Measurements from ENCODE around the gene DPYD. TPM values are rescaled to one million over a fixed set of nuclear protein-coding genes. Genes with fewer than 3 reads are reported as not detected.

The DPYD gene
- total RNA-seq, 1 donor, result 81.9 TPM

GRCh38 chr1:97901017-97901658 lies 19.7 kb downstream of the DPYD start:
- peak; percentile 81 for DNase-seq (ENCODE audit: low read depth)
- no peak for TF ChIP-seq CTCF (IDR thresholded peaks at IDR 0.05; ENCODE audit: insufficient read depth, low read length)
- peak overlapping the region; percentile 42 for H3K4me3 ChIP-seq (ENCODE audit: low read depth, low read length)

GRCh38 chr1:97898948-97899347 lies 21.9 kb downstream of the DPYD start:
- no peak overlapping the region for H3K4me3 ChIP-seq (ENCODE audit: low read depth, low read length)
- no peak for DNase-seq (ENCODE audit: low read depth)

GRCh38 chr1:97895278-97895677 lies 25.6 kb downstream of the DPYD start:
- no peak overlapping the region for H3K4me3 ChIP-seq (ENCODE audit: low read depth, low read length)
- DNase-seq (ENCODE audit: low read depth), result no peak
- no peak for TF ChIP-seq CTCF (IDR thresholded peaks at IDR 0.05; ENCODE audit: insufficient read depth, low read length)

More at GRCh38 chr1:97898948-97899347, 21.9 kb downstream of the DPYD start:
- TF ChIP-seq CTCF (IDR thresholded peaks at IDR 0.05; ENCODE audit: insufficient read depth, low read length), result no peak

- DNase-seq (ENCODE audit: low read depth), result no peak
- no peak for TF ChIP-seq CTCF (IDR thresholded peaks at IDR 0.05; ENCODE audit: insufficient read depth, low read length)
- no peak overlapping the region for H3K4me3 ChIP-seq (ENCODE audit: low read depth, low read length)
Measured at GRCh38 chr1:97893844-97894243, 27.0 kb downstream of the DPYD start.

DNA sequence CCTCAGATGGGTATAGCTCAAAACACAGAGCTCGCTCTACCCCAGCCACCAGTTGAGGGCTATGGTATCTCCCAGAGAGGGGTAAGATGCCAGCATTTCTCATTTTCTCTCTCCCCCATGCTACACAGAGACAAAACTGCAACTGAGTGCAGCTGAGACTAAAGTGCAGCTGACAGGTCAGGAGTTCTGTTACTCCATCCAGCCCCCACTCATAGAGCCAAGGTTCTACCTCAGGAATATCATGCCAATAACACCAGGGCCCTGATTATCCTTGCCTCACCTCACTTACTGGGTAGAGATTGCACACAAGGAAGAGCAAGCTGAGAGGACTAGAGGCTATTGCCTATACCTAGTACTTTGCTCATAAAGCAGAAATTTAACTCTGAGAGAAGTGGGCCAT lies 34.6 kb downstream of the DPYD start:
- DNase-seq (ENCODE audit: low read depth), result no peak
- no peak overlapping the region for H3K4me3 ChIP-seq (ENCODE audit: low read depth, low read length)
- TF ChIP-seq CTCF (IDR thresholded peaks at IDR 0.05; ENCODE audit: insufficient read depth, low read length), result no peak

DNA sequence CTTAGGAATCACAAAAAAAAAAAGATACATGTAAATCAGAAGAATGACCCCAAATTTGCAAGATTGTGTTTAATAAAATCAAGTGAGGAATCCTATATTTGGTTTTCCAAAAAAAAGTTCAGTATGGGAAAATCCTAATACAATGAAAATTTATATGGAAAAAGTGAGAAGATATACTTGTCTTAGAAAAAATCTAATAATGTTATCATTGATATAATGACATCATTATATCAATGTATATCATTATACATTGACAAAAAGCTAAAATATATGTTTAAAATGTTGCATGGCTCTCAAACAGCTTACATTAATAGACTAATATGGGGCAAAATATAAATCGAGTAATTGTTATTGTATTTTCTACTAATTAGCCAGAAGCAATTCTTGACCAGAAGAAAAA lies 37.0 kb downstream of the DPYD start:
- TF ChIP-seq CTCF (IDR thresholded peaks at IDR 0.05; ENCODE audit: insufficient read depth, low read length), result no peak
- no peak for DNase-seq (ENCODE audit: low read depth)
- no peak overlapping the region for H3K4me3 ChIP-seq (ENCODE audit: low read depth, low read length)

DNA sequence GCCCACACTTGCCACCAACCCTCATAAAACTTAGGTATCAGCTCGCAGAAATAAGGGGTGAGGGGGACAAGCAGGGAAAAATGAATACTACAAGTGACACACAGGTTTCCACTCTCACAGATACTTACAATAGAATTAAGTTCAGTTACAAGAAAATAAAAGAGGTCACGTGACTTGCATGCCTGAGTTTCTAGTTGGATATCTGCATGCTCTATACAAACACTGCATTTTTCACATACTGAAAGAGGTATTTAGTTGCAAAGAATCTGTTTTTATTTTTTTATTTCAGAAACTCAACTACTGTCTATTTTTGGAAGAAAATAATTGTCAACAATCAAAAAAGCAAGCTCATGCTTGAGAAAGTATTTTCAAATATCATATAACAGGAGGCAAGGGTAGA lies 43.5 kb downstream of the DPYD start:
- DNase-seq (ENCODE audit: low read depth), result no peak
- H3K4me3 ChIP-seq (ENCODE audit: low read depth, low read length), result no peak overlapping the region
- TF ChIP-seq CTCF (IDR thresholded peaks at IDR 0.05; ENCODE audit: insufficient read depth, low read length), result no peak
